GM12801 (cell line): ENCODE data around the gene LPXN.

Source experiments
- CTCF ChIP-seq: IDR thresholded peaks from one replicate; pipeline ENCODE4 v1.5.1; 2011; ENCODE audit warnings: control low read depth; ENCODE audit not compliant: insufficient read length; ENCODE audit errors: extremely low read depth

LPXN gene

DNA sequence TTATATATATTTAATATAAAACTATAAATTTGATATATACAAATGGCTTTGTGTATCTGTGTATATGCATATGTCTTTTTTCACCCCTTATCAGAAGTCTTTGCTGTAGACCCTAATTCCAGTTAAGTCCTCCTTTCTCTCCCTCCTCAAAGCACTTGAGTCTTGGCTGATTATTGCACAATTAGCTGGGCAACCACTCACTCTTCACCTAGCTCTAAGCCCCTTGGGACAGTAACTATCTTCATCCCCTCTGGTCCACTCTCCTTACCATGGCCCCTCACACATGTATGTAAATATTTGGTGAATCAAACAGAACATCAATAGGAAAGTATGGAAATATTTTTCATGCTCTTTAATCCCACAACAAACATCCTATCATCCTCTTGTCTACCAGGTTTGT, 66.8 kb downstream of the LPXN start:
- no peak for TF ChIP-seq CTCF

DNA sequence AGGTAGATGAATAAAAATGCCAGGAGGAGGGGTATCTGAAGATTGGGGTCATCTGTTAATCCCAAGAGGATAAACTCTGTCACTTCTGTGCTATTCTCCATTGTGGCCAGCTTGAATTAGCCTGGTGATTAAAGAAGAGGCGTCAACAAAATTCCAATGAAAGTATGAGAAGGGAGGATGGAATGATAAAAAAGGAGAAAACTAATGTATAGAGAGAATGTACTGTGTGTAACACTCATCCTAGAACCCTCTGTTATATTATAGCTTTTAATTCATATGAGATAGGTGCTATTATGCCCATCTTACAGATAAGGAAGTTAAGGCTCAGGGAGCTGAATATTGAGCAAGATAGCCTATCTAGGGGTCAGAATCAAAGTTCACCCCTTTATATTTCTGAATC, 67.7 kb downstream of the LPXN start, which contains the start of gene OR5B21:
Gene OR5B21 (minus strand): TSS at position 101 of the 400 bp plus-strand sequence. CDS start 0 bp downstream, at position 101.
- TF ChIP-seq CTCF, result no peak

DNA sequence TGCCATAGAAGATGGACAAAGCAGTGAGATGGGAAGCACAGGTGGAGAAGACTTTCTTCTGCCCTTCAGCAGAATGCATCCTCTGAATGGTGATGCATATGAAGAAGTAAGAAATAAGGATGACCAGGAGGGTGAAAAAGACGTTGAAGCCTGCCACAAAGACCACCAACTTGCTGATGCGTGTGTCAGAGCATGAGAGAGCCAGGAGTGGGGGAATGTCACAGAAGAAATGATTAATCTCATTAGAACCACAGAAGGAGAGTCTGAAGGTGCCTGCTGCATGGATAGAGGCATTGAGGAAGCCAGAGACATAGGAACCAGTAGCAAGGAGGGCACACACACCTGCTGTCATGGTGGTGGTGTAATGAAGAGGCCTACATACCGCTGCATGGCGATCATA, 68.3 kb downstream of the LPXN start:
- no peak for TF ChIP-seq CTCF

- TF ChIP-seq CTCF, result no peak
Observed at GRCh38 chr11:58506935-58507334, 68.7 kb downstream of the LPXN start.

DNA sequence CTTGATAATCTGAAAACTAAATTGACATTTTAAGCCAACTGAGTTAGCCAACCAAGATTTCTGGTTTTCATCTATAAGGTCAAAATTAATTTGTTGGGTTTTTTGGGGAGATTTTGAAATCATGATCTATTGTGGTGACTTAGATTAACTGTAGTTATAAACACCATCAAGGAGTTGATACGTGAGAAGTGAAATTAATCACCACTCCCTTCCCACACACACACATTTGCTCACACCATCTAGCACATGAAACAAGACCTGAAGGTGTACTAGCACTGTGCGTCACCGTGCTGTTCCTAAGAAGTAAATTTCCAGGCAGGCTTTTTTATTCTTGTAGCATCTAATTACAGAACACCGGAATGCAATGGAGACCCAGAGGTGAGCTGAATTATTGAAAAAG, 69.8 kb downstream of the LPXN start:
- TF ChIP-seq CTCF, result no peak

DNA sequence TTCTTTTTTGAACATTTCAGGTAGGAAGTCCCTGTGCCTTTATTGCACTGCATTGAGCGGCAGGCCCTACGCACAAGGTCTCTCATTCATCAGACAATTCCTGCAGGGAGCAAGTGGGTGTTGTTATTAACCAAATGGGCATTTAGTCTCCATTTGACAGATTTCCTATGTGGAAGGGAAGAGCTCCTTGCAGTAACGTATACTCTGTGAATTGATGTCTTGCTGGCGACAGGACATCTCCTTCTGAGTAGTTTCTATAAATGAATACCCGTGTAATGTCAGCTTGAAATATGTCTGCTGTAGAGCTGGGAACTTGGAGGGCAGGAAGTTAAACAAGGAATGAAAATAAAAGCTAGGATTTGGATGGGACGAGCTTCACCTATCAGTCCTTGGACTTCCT, 71.4 kb downstream of the LPXN start:
- no peak for TF ChIP-seq CTCF

DNA sequence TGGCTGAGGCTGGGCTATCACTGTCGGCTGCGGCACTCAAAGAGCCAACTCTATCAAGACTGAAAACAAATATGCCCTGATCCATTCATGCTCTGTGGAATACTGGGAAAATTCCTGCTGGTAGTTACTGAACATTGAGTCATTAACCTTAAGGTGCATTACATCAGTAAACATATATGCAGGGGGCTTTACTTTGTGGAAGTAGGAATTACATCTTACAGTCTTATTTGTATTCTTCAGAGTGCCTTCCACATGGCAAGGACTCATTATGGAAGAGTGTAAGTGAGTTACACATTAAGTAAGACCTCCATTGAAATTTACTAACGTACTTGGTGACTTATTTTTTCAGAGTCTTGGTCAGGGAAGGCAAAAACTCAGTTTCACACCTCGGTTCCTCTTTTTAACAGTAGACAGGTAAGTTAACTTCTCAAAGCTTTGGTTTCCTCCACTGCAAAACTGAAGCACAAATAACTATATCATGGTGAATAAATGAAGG, 72.2 kb downstream of the LPXN start:
- TF ChIP-seq CTCF, result no peak

DNA sequence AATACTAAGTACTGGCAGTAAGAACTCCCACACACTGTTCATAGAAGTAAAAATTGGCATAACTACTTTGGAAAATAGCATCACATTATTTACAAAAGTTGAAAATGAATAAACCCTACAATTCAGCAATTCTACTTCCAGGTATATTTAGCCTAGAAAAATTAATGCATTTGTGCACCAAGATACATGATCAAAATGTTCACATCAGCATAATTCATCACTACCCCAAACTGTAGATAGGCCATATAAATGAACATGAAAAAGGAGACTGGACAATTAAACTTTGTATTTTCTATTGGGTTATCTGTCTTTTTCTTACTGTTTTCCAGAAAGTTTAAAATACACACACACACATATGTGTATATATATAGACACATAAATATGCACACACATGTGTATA, 73.7 kb downstream of the LPXN start:
- TF ChIP-seq CTCF, result no peak
